ENCODE data around the gene APOBEC3G. TPM values are rescaled to one million over a fixed set of nuclear protein-coding genes. Genes with fewer than 3 reads are reported as not detected.
"Not testable (repeated sequence)": the region's sequence is repeated elsewhere in the genome, so short reads cannot be mapped to it uniquely, and the experiment has no call there.

The APOBEC3G gene
- polyA plus RNA-seq, 2 donors: 2.1 to 6.0 TPM

GRCh38 chr22:39040538-39041296 is 36.4 kb upstream of the APOBEC3G start, which contains the start of gene APOBEC3F:
APOBEC3F (plus strand) TSS chr22:39040864; CDS start chr22:39040961, 97 bp downstream.
- not testable (repeated sequence) for H3K9me3 ChIP-seq (ENCODE audit: control insufficient read depth in 2 of 2, insufficient read depth in 1 of 2, low read depth in 1 of 2, low read length in 1 of 2); H3K4me1 ChIP-seq (ENCODE audit: control insufficient read depth in 2 of 2, insufficient read depth in 2 of 2, low read length in 1 of 2); H3K36me3 ChIP-seq (ENCODE audit: control insufficient read depth in 2 of 2, insufficient read depth in 2 of 2, low read length in 1 of 2); H3K27me3 ChIP-seq (ENCODE audit: control insufficient read depth in 1 of 2, insufficient read depth in 2 of 2, low read length in 2 of 2)
- Histone ChIP-seq H3K4me3 (ENCODE audit: low read depth in 1 of 2, low read length in 2 of 2) (peak within 1 kb of the TSS; percentile 46 to 54), H3K27ac (ENCODE audit: low read depth in 2 of 2, low read length in 1 of 2) (peak within 1 kb of the TSS; percentile 76 to 82)
- WGBS, 2 donors: 1% methylated on average over 12 to 20 of the region's 21 CpGs

- WGBS, 2 donors: 91 to 92% methylated on average over 7 of the region's 7 CpGs
- H3K27ac ChIP-seq (ENCODE audit: low read depth in 2 of 2, low read length in 1 of 2): no peak overlapping the region
- peaks cover 0 to 2% of the 10 kb centered on the region in 2 donors for H3K4me1 ChIP-seq (ENCODE audit: control insufficient read depth in 2 of 2, insufficient read depth in 2 of 2, low read length in 1 of 2)
Observed at GRCh38 chr22:39041908-39042307, 35.2 kb upstream of the APOBEC3G start.

GRCh38 chr22:39043063-39043462 is 34.0 kb upstream of the APOBEC3G start:
- not testable (repeated sequence) for H3K9me3 ChIP-seq (ENCODE audit: control insufficient read depth in 2 of 2, insufficient read depth in 1 of 2, low read depth in 1 of 2, low read length in 1 of 2); H3K4me1 ChIP-seq (ENCODE audit: control insufficient read depth in 2 of 2, insufficient read depth in 2 of 2, low read length in 1 of 2); H3K27ac ChIP-seq (ENCODE audit: low read depth in 2 of 2, low read length in 1 of 2); H3K27me3 ChIP-seq (ENCODE audit: control insufficient read depth in 1 of 2, insufficient read depth in 2 of 2, low read length in 2 of 2); H3K36me3 ChIP-seq (ENCODE audit: control insufficient read depth in 2 of 2, insufficient read depth in 2 of 2, low read length in 1 of 2); H3K4me3 ChIP-seq (ENCODE audit: low read depth in 1 of 2, low read length in 2 of 2)
- 94% methylated on average over 12 to 17 of the region's 18 CpGs for WGBS, 2 donors

More at GRCh38 chr22:39041908-39042307, 35.2 kb upstream of the APOBEC3G start:
- no peak overlapping the region for H3K4me3 ChIP-seq (ENCODE audit: low read depth in 1 of 2, low read length in 2 of 2)
- no peaks in the 10 kb centered on the region for H3K9me3 ChIP-seq (ENCODE audit: control insufficient read depth in 2 of 2, insufficient read depth in 1 of 2, low read depth in 1 of 2, low read length in 1 of 2)
- H3K27me3 ChIP-seq (ENCODE audit: control insufficient read depth in 1 of 2, insufficient read depth in 2 of 2, low read length in 2 of 2): no peaks in the 10 kb centered on the region
- H3K36me3 ChIP-seq (ENCODE audit: control insufficient read depth in 2 of 2, insufficient read depth in 2 of 2, low read length in 1 of 2): peaks cover 0 to 2% of the 10 kb centered on the region in 2 donors

GRCh38 chr22:39045136-39045535 is 31.9 kb upstream of the APOBEC3G start:
- not testable (repeated sequence) for H3K9me3 ChIP-seq (ENCODE audit: control insufficient read depth in 2 of 2, insufficient read depth in 1 of 2, low read depth in 1 of 2, low read length in 1 of 2); H3K4me3 ChIP-seq (ENCODE audit: low read depth in 1 of 2, low read length in 2 of 2); H3K27ac ChIP-seq (ENCODE audit: low read depth in 2 of 2, low read length in 1 of 2); H3K4me1 ChIP-seq (ENCODE audit: control insufficient read depth in 2 of 2, insufficient read depth in 2 of 2, low read length in 1 of 2); H3K36me3 ChIP-seq (ENCODE audit: control insufficient read depth in 2 of 2, insufficient read depth in 2 of 2, low read length in 1 of 2); H3K27me3 ChIP-seq (ENCODE audit: control insufficient read depth in 1 of 2, insufficient read depth in 2 of 2, low read length in 2 of 2)
- WGBS, 2 donors: 81 to 82% methylated on average over 13 to 14 of the region's 14 CpGs

GRCh38 chr22:39049486-39049885 is 27.6 kb upstream of the APOBEC3G start:
- H3K27ac ChIP-seq (ENCODE audit: low read depth in 2 of 2, low read length in 1 of 2); H3K36me3 ChIP-seq (ENCODE audit: control insufficient read depth in 2 of 2, insufficient read depth in 2 of 2, low read length in 1 of 2); H3K27me3 ChIP-seq (ENCODE audit: control insufficient read depth in 1 of 2, insufficient read depth in 2 of 2, low read length in 2 of 2); H3K9me3 ChIP-seq (ENCODE audit: control insufficient read depth in 2 of 2, insufficient read depth in 1 of 2, low read depth in 1 of 2, low read length in 1 of 2); H3K4me1 ChIP-seq (ENCODE audit: control insufficient read depth in 2 of 2, insufficient read depth in 2 of 2, low read length in 1 of 2); H3K4me3 ChIP-seq (ENCODE audit: low read depth in 1 of 2, low read length in 2 of 2): not testable (repeated sequence)
- WGBS, 2 donors: 74 to 79% methylated on average over 7 of the region's 7 CpGs

- not testable (repeated sequence) for H3K4me3 ChIP-seq (ENCODE audit: low read depth in 1 of 2, low read length in 2 of 2); H3K27me3 ChIP-seq (ENCODE audit: control insufficient read depth in 1 of 2, insufficient read depth in 2 of 2, low read length in 2 of 2); H3K4me1 ChIP-seq (ENCODE audit: control insufficient read depth in 2 of 2, insufficient read depth in 2 of 2, low read length in 1 of 2); H3K27ac ChIP-seq (ENCODE audit: low read depth in 2 of 2, low read length in 1 of 2); H3K36me3 ChIP-seq (ENCODE audit: control insufficient read depth in 2 of 2, insufficient read depth in 2 of 2, low read length in 1 of 2); H3K9me3 ChIP-seq (ENCODE audit: control insufficient read depth in 2 of 2, insufficient read depth in 1 of 2, low read depth in 1 of 2, low read length in 1 of 2)
- 72 to 76% methylated on average over 15 to 17 of the region's 18 CpGs for WGBS, 2 donors
Observed at GRCh38 chr22:39051844-39052495, 25.1 kb upstream of the APOBEC3G start.

GRCh38 chr22:39055658-39056057 is 21.4 kb upstream of the APOBEC3G start:
- no peak overlapping the region for H3K27ac ChIP-seq (ENCODE audit: low read depth in 2 of 2, low read length in 1 of 2)
- H3K27me3 ChIP-seq (ENCODE audit: control insufficient read depth in 1 of 2, insufficient read depth in 2 of 2, low read length in 2 of 2): no peaks in the 10 kb centered on the region
- 92 to 95% methylated on average over 11 of the region's 11 CpGs for WGBS, 2 donors
- no peaks in the 10 kb centered on the region for H3K36me3 ChIP-seq (ENCODE audit: control insufficient read depth in 2 of 2, insufficient read depth in 2 of 2, low read length in 1 of 2)
- H3K4me1 ChIP-seq (ENCODE audit: control insufficient read depth in 2 of 2, insufficient read depth in 2 of 2, low read length in 1 of 2): no peaks in the 10 kb centered on the region
- no peak overlapping the region for H3K4me3 ChIP-seq (ENCODE audit: low read depth in 1 of 2, low read length in 2 of 2)
- H3K9me3 ChIP-seq (ENCODE audit: control insufficient read depth in 2 of 2, insufficient read depth in 1 of 2, low read depth in 1 of 2, low read length in 1 of 2): peaks cover 0 to 5% of the 10 kb centered on the region in 2 donors

- not testable (repeated sequence) for H3K4me3 ChIP-seq (ENCODE audit: low read depth in 1 of 2, low read length in 2 of 2); H3K9me3 ChIP-seq (ENCODE audit: control insufficient read depth in 2 of 2, insufficient read depth in 1 of 2, low read depth in 1 of 2, low read length in 1 of 2); H3K4me1 ChIP-seq (ENCODE audit: control insufficient read depth in 2 of 2, insufficient read depth in 2 of 2, low read length in 1 of 2); H3K27ac ChIP-seq (ENCODE audit: low read depth in 2 of 2, low read length in 1 of 2); H3K27me3 ChIP-seq (ENCODE audit: control insufficient read depth in 1 of 2, insufficient read depth in 2 of 2, low read length in 2 of 2); H3K36me3 ChIP-seq (ENCODE audit: control insufficient read depth in 2 of 2, insufficient read depth in 2 of 2, low read length in 1 of 2)
- 69 to 71% methylated on average over 6 of the region's 6 CpGs for WGBS, 2 donors
Observed at GRCh38 chr22:39061290-39061689, 15.8 kb upstream of the APOBEC3G start.

- H3K4me1 ChIP-seq (ENCODE audit: control insufficient read depth in 2 of 2, insufficient read depth in 2 of 2, low read length in 1 of 2); H3K9me3 ChIP-seq (ENCODE audit: control insufficient read depth in 2 of 2, insufficient read depth in 1 of 2, low read depth in 1 of 2, low read length in 1 of 2); H3K27ac ChIP-seq (ENCODE audit: low read depth in 2 of 2, low read length in 1 of 2); H3K4me3 ChIP-seq (ENCODE audit: low read depth in 1 of 2, low read length in 2 of 2); H3K36me3 ChIP-seq (ENCODE audit: control insufficient read depth in 2 of 2, insufficient read depth in 2 of 2, low read length in 1 of 2); H3K27me3 ChIP-seq (ENCODE audit: control insufficient read depth in 1 of 2, insufficient read depth in 2 of 2, low read length in 2 of 2): not testable (repeated sequence)
- 85 to 88% methylated on average over 10 of the region's 10 CpGs for WGBS, 2 donors
Observed at GRCh38 chr22:39061951-39062350, 15.1 kb upstream of the APOBEC3G start.

- 87% methylated on average over 8 of the region's 8 CpGs for WGBS, 2 donors
- not testable (repeated sequence) for H3K4me3 ChIP-seq (ENCODE audit: low read depth in 1 of 2, low read length in 2 of 2); H3K27ac ChIP-seq (ENCODE audit: low read depth in 2 of 2, low read length in 1 of 2); H3K27me3 ChIP-seq (ENCODE audit: control insufficient read depth in 1 of 2, insufficient read depth in 2 of 2, low read length in 2 of 2); H3K36me3 ChIP-seq (ENCODE audit: control insufficient read depth in 2 of 2, insufficient read depth in 2 of 2, low read length in 1 of 2); H3K4me1 ChIP-seq (ENCODE audit: control insufficient read depth in 2 of 2, insufficient read depth in 2 of 2, low read length in 1 of 2); H3K9me3 ChIP-seq (ENCODE audit: control insufficient read depth in 2 of 2, insufficient read depth in 1 of 2, low read depth in 1 of 2, low read length in 1 of 2)
Observed at GRCh38 chr22:39063904-39064303, 13.2 kb upstream of the APOBEC3G start.

Data from esophagus (tissue), 2 donors.